Measurements from ENCODE around the gene WDR7.

Gene WDR7

DNA sequence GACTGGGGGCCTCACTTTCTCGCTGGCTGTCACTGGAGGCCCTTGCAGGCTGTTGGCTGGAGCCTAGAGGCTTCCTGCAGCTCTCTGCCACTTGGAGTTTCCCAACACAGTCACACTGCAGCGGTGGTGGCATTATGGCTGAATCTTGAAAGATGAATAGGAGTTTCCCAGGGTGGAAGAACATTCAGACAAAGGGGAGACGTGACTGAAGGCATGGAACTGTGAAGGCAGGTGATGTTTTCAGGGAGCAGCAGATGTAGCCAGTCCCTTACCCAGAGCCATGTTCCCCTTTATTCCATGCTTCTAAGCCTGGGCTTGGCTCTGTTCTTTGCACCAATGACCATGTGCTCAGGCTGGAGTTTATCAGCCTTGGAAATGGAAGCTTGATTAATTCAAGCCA lies 389.0 kb downstream of the WDR7 start:
- no peak for DNase-seq (ENCODE audit: low read depth)

DNA sequence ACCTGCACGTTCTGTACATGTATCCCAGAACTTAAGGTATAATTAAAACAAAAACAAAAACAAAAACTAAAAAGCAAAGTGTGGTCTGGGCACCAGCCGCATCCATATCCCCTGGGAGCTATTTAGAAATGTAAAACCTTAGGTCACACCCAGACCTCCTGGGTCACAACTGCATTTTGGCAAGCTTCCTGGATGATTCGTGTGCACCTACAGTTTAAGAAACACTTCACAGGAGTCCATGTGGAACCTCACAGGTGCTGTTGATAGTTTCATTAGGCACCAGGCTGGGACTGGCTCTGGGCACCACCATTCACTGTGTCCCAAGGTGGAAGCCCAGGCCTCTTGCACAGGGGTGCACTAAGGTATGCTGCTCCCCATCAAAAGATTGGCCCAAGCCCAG lies 392.1 kb downstream of the WDR7 start:
- DNase-seq (ENCODE audit: low read depth): no peak

DNA sequence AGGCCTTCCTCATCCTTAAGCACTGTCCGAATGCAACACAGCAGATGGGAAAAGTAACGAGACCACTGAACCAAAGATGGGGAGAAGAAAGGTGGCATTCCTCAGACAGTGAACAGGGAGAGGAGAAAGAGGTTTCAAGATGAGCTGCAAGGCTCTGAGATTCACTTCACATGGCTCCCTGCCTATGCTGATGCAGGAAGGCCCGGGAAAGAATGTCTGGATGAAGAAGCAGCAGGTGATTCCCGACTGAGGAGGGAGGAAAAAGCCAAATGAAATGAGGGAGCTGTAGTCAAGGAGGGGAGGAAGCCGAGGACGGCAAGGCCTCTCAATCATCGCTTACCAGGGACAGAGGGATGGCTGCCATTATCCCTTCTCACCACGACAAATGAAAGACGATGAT lies 397.2 kb downstream of the WDR7 start:
- DNase-seq (ENCODE audit: low read depth): no peak

DNA sequence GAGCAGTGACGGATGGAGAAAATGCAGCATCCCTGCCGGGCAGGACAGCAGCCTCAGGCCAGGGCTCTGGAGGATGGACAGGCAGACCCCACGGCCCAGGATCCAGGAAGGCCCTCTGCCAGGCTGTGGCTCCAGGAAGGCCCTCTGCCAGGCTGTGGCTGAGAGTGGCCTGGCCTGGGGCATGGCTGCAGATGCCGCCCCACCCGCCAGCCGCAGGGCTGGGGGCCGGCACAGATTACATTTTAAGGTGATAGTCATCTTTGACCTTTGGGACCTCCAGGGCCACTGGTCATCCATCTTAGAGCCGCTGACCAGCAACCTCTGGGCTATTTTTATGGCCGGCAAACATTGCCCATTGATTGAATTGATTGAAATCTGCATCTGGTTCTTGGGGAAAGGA lies 397.7 kb downstream of the WDR7 start:
- DNase-seq (ENCODE audit: low read depth): no peak

DNA sequence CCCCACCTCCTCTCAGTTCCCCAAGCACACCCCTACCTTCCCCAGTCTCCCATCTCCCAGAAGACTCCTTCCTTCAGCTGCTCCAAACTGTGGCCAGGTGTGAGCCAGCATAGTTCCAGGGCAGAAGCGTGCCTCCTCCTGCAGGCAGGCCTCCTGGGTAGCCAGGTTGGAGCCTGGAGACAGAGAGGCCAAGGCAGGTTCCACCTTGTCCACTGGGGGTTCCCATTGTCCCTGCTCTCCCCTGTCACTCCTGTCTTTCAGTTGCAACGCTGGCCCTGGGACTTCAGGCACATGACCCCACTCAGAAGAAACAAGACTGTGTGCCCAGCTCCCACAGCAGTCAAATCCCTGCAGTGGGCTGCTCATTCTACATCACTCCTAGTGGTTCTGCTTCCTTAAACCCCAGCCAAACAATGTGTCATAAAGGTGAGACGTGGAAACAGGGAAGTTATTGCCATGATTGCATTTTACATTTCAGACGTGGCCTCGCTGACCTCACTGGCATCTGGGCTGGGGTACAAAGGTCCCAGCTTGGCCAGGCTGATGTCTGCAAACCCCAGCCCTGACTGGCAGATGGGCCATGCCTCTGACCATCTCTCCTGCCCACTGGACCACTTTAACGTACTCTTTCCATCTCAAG lies 399.3 kb downstream of the WDR7 start:
- no peak for DNase-seq (ENCODE audit: low read depth)

DNA sequence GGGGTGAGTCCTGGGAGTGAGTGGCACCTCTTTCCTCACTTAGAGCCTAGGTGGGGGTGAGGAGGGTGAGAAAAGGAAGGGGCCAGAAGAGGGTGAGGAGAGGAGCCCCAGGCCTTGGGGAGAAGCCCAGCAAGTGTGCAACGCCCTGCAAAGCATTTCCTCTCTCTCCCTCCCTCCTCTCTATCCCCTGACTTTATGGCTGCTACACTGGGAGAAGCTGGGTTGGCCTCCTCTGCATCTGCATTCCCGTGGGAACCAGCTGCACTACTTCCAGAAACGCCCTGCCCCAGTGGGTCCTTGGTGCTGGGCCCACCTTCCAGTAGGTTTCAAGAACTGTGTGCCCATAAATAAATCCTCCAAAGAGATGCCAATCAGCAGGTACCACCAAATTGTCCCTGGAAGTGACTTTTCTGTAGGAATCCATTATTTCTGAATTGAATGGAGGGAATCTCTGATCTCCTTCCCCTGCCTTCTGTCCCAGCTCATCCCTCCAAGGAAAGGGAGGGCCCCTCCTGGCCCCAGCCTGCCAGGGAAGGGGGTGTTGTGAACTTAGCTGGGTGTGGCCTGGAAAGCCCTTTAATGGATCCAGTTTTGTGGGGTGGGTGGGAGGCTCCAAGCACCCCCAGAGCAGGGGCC lies 400.0 kb downstream of the WDR7 start:
- DNase-seq (ENCODE audit: low read depth): no peak

DNA sequence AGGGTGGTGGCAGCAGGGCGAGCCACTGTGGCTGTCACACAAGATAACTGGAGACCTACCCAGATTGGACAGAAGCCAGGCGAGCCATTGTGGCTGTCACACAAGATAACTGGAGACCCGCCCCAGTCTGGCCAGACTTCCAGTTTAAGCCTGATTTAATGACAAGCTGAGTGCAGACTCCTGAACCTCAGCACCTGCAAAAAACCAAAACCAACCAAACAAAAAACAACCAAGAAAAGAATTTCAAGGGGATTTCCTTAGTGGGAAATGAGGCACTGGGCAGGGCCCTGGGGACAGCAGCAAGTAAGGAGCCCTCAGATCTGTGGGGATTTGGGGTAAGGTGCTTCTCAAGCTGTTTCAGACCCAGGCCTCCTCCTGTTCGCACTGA lies 400.5 kb downstream of the WDR7 start:
- DNase-seq (ENCODE audit: low read depth): no peak

DNA sequence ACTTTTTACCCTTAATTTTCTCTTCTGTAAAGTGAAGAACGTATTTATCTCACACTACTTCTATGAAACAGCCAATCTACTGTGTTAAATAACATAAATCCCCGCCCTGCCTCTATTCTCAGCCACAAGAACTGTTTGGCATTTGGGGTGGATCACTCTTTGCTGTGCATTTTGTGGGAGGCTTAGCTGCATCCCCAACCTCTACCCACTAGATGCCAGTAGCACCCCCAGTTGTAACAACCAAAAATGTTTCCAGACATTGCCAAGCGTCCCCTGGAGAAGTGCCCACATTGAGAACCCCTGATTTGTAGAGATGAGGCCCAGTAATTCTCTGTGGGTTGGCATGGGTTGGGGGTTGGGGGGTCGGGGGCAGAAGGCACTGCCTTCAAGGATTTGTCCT lies 401.0 kb downstream of the WDR7 start:
- no peak for DNase-seq (ENCODE audit: low read depth)

DNA sequence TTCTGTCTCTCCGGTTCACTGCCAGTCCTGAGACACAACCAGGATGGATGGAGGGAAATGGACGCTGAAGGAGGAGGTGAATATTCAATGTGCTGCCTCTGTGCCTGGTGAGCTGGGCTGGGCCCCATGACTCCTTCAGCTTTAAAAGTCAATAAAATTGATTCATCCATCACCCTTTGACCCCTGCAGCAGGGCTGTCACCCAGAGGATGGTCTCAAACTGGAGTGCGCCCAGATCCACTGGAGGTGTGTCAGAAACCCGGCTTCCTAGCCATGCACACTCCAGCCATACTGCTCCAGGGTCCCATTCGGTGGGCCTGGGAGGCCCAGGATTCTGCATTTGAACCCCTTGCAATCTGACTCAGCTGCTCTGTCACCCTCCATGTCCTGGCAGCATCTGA lies 401.6 kb downstream of the WDR7 start:
- DNase-seq (ENCODE audit: low read depth): no peak

DNA sequence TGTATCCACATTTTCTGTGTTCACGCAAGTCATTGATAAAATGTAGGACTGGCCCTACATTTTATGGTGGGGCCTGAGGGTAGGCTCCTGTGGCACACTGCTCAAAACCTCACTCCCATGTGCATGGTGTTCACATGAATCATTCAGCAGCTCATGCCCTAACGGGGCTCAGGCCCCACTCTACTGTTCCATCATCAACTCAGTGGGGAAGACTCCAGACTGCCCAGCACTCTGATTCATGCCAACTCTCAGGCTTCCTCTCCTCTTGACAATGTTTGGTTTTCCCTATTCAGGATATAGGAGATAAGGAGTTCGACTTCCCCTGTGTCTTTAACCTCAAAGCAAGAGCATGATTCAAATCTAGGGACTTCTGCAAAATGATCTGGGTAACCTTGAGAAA lies 403.7 kb downstream of the WDR7 start:
- no peak for DNase-seq (ENCODE audit: low read depth)

DNA sequence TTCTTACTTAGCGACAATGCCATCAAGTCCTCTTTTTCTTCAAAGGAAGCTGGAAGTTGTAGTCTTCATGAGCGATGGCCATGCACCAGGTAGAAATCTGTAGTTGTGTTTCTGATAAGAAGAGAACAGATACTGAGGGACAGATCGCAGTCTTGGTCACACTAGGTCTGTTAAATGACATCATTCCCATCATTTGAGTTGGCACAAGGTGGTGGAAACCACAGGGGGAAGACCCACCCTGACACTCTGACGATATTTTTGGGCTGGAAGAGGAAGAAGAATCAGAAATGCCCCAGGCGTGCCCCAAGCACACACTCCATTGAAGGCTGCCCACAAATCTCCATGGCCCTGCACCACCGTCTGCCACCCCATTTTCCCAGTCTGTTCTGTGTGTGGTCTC lies 406.7 kb downstream of the WDR7 start:
- DNase-seq (ENCODE audit: low read depth): no peak

DNA sequence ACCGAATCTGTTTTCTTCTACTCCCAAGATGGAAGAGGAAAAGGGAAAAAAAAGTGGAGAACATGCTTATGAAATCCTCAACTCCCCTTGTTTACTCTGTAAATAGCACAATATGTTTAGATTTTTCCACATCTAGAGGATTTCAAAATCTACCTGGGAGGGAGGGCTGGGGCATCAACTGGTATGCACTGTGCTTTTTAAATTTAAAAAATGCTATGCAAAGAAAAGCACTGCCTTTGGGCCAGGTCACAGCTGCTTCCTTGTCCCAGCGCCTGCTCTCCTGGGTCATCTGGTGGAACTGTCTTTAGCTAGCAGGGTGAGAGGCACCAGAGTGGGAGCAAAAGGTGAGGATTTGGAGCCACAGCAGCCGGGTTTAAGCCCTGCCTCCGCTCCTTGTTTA lies 407.6 kb downstream of the WDR7 start:
- DNase-seq (ENCODE audit: low read depth): no peak

DNA sequence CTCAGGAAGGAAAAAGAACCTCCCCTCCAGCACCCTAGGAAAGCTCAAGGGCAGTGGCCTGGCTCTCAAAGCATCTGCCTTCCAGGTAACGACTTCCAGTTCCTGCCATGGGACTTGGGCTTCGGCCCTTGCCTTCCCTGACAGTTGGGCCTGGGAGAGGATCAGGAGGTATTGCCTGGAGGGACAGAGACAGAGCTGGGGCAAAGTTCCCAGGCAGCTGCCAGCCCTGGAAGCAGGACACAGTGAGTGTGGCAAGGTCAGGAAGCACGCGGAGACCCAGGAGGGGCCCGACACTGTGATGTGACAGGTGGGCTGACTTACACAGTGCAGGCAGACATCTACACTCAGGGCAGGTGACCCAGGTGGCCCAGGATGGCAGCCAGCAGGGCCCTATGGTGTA lies 408.2 kb downstream of the WDR7 start:
- no peak for DNase-seq (ENCODE audit: low read depth)

DNA sequence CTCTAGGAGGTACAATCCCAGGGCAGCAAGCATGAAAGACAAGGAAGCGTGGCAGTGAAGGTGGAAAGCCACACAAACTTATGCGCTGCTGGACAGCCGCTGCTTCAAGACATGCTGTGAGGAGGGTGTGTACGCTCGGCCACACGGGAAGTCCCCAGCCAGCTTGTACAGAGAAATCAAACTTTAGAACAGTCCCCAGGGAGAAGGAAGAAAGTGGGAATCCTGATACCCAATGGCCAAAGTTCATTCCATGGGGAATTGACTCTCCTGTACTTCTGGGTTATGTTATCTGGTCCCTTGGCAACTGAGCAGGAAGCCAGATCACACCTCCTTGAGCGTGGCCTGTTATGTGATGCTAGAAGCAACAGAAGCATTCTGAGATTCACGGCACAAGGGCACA lies 409.7 kb downstream of the WDR7 start:
- no peak for DNase-seq (ENCODE audit: low read depth)

DNA sequence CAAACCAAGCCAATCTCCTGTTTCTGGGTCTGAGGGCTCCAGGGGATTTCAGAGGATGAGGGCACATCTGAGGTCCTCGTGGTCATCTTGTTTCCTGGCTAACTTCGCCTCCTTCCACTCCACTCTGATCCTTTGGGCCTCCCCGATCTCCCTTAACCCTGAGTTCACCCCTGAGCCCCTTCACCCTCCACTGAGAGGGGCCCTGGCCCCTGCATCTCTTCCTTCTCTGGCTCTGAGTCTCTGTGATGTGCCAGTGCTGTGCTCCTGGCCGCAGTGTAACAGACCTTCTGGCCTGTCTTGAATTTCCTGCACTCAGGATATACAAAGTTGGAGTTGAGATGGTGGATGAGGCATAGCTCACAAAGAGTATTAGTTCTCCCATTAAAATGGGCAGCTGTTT lies 411.0 kb downstream of the WDR7 start:
- DNase-seq (ENCODE audit: low read depth): no peak

DNA sequence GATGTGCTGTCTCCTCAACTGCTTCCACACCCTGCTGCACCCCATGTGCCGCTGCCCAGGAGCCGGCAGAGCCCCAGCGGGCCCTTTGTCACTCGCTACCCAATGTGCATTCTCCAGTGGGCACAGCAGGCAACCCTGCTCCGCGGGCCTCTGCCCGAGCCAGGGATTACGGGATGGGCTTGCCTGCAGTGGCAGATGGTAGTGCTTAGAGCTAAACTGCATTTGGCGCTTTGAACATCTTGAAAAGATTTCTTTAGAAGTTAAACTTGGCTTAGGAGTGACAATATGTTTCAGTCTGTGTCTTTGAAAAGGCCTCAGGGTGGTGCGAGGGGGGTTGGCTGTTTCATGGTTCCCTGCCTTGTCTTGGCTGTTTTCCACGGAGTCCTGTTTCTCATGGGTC lies 411.7 kb downstream of the WDR7 start:
- no peak for DNase-seq (ENCODE audit: low read depth)

DNA sequence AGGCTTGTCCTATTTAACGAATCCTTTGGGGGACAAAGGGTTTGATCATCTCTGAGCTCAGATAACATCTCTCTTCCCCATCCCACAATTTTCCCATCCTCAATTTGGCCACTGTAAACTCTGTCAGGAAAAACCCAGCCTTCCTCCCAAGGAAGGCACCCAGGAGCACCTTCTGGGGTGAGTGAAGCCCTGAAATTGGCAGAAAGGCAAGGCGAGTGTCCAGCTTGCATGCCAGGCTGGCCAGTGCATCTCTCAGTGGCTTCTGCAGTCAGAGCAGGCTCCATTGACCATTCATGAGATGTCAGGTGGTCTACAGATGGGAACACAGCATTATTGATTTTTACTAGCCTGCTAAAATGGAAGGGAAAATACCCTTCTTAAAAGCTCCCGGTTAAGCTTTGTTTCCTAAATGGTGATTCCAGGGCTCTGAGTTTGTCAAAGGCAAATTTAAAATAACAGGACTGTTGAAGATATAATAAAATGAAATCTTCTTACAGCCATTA lies 412.5 kb downstream of the WDR7 start:
- no peak for DNase-seq (ENCODE audit: low read depth)

DNA sequence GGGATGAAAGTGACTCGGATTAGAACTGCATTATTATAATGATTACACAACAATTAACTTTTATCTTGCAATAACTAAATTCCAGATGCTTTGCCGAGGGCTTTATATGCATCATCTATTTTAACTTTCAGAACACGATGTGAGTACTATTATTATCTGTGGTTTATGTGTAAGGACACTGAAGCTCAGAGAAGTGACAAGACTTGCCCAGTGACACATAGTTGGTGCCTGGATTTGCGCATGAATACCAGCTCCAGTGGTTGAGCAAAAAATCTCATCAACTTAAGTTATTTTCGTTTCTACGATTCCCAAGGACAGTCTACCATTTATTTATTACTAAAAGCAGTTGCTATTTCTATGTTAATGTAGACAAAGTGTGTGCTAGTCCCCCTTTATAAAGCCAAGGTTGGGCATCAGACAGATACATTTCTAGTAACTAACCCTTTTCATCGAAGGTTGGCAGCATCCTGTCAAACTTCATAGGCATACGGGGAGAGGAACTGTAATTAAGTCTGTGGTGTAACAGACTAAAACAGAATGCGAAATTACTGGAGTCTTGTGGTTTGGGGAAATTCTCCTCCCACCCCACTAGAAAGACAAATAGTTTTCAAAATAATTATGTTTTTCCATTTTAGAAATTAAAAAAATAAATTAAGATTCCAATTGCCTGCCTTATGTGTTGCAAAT lies 422.5 kb downstream of the WDR7 start:
- DNase-seq (ENCODE audit: low read depth): no peak

DNA sequence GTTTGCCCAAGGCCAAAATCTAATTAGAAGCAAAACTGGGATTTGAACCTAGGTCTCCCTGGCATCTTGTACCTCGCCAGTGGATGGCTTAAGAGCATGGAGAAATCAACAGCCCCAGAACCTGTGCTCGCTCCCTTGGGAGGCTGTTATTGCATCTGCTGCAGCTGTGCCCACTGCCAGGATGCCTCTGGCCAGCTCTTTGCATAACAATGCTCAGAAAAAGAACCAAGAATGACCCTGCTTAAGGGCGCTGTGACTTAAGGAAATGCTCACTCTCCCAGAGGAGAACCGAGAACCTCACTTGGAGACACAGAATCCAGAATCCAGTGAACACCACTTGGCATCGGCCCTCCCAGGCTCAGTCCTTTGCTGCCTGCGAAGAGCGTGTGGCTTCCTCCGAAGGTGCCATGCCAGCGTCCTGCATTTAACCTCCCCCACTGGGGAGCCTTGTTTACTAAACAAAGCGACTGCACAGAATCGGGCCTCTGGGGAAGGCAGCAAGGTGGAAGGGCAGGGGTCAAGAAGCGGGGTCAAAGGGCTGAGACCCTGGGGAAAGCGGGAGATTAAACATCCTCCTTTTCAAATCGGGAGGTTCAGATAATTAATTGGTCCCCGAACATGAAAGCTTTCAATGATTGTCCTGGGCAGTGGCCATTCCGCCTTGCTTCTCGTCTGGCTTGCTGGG lies 424.7 kb downstream of the WDR7 start:
- DNase-seq (ENCODE audit: low read depth): no peak

DNA sequence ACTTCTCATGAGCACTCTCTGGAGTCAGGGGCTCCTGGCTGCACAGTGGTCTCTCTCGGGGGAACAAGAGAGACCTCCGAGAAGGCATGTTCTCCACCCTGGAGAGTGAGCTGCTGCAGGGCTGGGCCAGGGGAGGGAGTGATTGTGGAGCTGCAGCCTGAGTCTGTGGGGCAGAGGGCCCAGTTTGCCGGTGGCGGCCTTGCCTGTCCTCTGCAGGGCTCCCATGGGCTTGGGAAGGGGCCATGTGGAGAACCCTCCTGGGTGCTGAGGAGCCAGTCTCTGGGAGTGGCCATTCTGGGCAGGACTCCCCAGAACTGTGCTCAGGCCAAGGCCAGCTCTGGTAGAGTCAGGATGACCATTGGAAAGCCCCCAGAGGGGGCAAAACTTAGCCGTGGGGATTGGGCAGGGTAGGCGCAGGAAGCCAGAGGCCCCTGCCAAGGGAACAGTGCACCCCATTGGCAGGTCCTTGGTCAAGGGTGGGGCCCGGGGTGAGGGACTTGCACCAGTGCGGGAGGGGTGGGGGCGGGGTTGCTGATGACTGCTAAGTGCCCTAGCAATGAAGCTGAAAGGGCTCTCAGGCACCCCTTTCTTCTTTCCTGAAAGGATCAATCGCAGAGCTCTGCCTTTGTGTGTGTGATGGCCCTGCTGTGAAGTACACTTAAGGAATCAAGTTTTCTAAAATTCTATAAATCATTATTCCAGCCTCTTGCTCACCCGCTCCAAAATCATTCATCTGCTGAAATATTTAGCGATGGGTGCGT lies 426.0 kb downstream of the WDR7 start:
- DNase-seq (ENCODE audit: low read depth): no peak

DNA sequence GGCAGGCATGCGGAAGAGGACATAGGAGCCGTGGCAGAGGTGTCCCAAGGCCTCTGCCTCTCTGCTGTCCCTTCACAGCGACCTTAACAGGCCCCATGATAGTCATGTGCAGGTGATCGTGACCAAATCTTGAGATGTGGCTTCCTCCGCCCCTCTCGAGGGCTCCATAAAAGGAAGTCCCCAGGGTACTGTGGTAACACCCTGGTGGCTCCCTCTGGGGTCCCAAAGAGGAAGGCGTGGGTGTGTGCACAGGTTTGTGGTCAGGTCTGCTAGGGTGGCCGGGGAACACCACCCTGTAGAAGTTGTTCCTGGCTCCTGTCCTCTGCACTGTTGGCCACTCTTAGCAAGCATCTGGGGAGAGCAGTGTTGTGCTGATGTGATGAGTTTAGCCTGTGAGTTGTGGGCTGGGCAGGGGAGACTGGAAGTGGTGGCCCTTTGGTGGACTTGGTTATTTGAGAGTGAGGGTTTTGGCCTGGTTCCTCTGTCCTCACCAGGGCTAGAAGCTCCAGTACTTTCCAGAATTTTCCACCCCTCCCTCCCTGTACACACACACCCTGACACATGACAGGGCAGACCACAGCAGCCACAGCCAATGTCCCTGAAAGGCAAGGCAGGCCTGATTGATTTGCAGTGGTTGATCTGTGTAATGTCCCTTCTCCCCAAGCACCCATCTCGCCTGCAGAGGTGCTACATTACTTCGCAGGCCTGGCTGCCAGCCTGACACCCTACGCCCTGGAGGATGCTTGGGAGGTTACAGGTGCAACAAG lies 426.8 kb downstream of the WDR7 start:
- no peak for DNase-seq (ENCODE audit: low read depth)

DNA sequence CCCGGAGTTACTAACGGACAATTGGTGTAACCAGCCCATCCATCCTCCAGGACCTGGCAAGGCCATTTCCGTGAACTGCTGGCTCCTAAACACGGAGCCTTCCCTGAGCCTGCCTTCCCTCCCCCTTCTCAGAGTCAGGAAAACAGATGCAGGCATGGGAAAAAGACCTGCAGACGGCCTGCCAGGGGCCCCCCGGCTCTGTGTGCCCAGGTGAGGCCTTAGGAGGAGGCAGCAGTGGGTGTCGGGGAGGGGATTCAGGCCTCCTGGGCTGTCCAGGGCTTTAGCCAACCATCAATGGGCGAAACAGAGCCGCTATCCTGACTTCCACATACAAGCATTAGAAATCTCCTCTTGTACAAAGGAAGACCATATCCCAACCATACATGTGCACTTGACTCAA lies 427.5 kb downstream of the WDR7 start:
- DNase-seq (ENCODE audit: low read depth): no peak

Data from amniotic epithelial cell (primary cell).